Activated CD4-positive, alpha-beta T cell treated with anti-CD3 and anti-CD28 coated beads, Interleukin-2, amount 50 U/mL, for 1 hour (primary cell): ENCODE results near the gene VAPB.
"Not testable (repeated sequence)": the region's sequence is repeated elsewhere in the genome, so short reads cannot be mapped to it uniquely, and the experiment has no call there.

Source experiments
- DNase-seq: peaks from one replicate; pipeline ENCODE4 v3.0.0-alpha.2; 2020

The VAPB gene

GRCh38 chr20:58388882-58389323, at the start of gene VAPB:
Gene VAPB, plus strand, starts transcription at chr20:58389229. Its CDS starts 231 bp downstream, at chr20:58389460.
- DNase-seq: peak; percentile 96

GRCh38 chr20:58339741-58340140, 49.3 kb upstream of the VAPB start:
- DNase-seq: no peak

GRCh38 chr20:58340151-58340550, 48.9 kb upstream of the VAPB start:
- no peak for DNase-seq

- no peak for DNase-seq
Measured at GRCh38 chr20:58340853-58341252, 48.2 kb upstream of the VAPB start.

- no peak for DNase-seq
Measured at GRCh38 chr20:58342104-58342945, 46.7 kb upstream of the VAPB start.

- DNase-seq: no peak
Measured at GRCh38 chr20:58344741-58345140, 44.3 kb upstream of the VAPB start.

- DNase-seq: no peak
Measured at GRCh38 chr20:58349570-58349969, 39.5 kb upstream of the VAPB start.

GRCh38 chr20:58352468-58352867, 36.6 kb upstream of the VAPB start:
- no peak for DNase-seq

GRCh38 chr20:58359441-58359840, 29.6 kb upstream of the VAPB start:
- no peak for DNase-seq

GRCh38 chr20:58360936-58361335, 28.1 kb upstream of the VAPB start:
- DNase-seq: no peak

- no peak for DNase-seq
Measured at GRCh38 chr20:58361481-58362205, 27.4 kb upstream of the VAPB start.

- DNase-seq: no peak
Measured at GRCh38 chr20:58362206-58362516, 26.9 kb upstream of the VAPB start.

GRCh38 chr20:58362970-58363369, 26.1 kb upstream of the VAPB start:
- no peak for DNase-seq

GRCh38 chr20:58366866-58367265, 22.2 kb upstream of the VAPB start:
- DNase-seq: no peak

GRCh38 chr20:58372806-58373205, 16.2 kb upstream of the VAPB start:
- DNase-seq: no peak

GRCh38 chr20:58373296-58373695, 15.7 kb upstream of the VAPB start:
- DNase-seq: not testable (repeated sequence)

GRCh38 chr20:58374027-58374850, 14.8 kb upstream of the VAPB start:
- DNase-seq: no peak

GRCh38 chr20:58374906-58375758, 13.9 kb upstream of the VAPB start:
- no peak for DNase-seq

- DNase-seq: no peak
Measured at GRCh38 chr20:58375759-58376352, 13.2 kb upstream of the VAPB start.

GRCh38 chr20:58377017-58377416, 12.0 kb upstream of the VAPB start:
- no peak for DNase-seq

GRCh38 chr20:58377766-58378401, 11.1 kb upstream of the VAPB start:
- no peak for DNase-seq

GRCh38 chr20:58378704-58379103, 10.3 kb upstream of the VAPB start:
- DNase-seq: no peak
